HepG2 (cell line): ENCODE results near the gene NAE1. TPM values are rescaled to one million over a fixed set of nuclear protein-coding genes. Genes with fewer than 3 reads are reported as not detected.
A peak's percentile ranks its signal among the peaks of the same experiment; 100 is the strongest.

Source experiments
- ATF6 ChIP-seq: sonication (generic); formaldehyde crosslinking; conservative IDR thresholded peaks from 2 replicates; pipeline ENCODE4 v1.4.0; 2020; ENCODE audit warnings: missing genetic modification reagents
- EEA1 ChIP-seq: sonication (generic); formaldehyde crosslinking; IDR thresholded peaks from 2 replicates; pipeline ENCODE4 v1.5.1; 2020; ENCODE audit warnings: mild to moderate bottlenecking, missing genetic modification reagents, borderline replicate concordance
- FOXC1 ChIP-seq: sonication (generic); formaldehyde crosslinking; IDR thresholded peaks from 2 replicates; pipeline ENCODE4 v1.8.0; 2022; ENCODE audit warnings: mild to moderate bottlenecking, missing genetic modification reagents, borderline replicate concordance
- KDM5A ChIP-seq: fragments of 200-600 bp; sonication (generic); IDR thresholded peaks from 2 replicates; pipeline ENCODE4 v1.7.0; 2018; ENCODE audit warnings: antibody characterized with exemption, mild to moderate bottlenecking, low read length, borderline replicate concordance
- KLF13 ChIP-seq: sonication (generic); formaldehyde crosslinking; IDR thresholded peaks from 2 replicates; pipeline ENCODE4 v1.4.0; 2020; ENCODE audit warnings: mild to moderate bottlenecking, missing genetic modification reagents
- PHF20 ChIP-seq: sonication (generic); formaldehyde crosslinking; IDR thresholded peaks from 2 replicates; pipeline ENCODE4 v1.5.0; 2020; ENCODE audit warnings: mild to moderate bottlenecking, missing genetic modification reagents
- PHF5A ChIP-seq: IDR thresholded peaks from one replicate; pipeline ENCODE4 v1.6.1; 2018; ENCODE audit warnings: low read depth, missing genetic modification reagents; ENCODE audit not compliant: unreplicated experiment
- RERE ChIP-seq: IDR thresholded peaks from 2 replicates; pipeline ENCODE4 v1.6.1; 2016; ENCODE audit warnings: low read depth, missing genetic modification reagents, missing compliant biosample characterization
- SRSF4 ChIP-seq: fragments of 200-400 bp; formaldehyde crosslinking; IDR thresholded peaks from one replicate; pipeline ENCODE4 v1.6.1; 2018; ENCODE audit warnings: mild to moderate bottlenecking, low read depth, low read length, moderate library complexity; ENCODE audit not compliant: poor library complexity, severe bottlenecking
- SUZ12 ChIP-seq: fragments of 150-350 bp; IDR thresholded peaks from 2 replicates; pipeline ENCODE4 v1.6.1; 2014; ENCODE audit warnings: low read depth, low read length
- TAF15 ChIP-seq: fragments of 200-400 bp; formaldehyde crosslinking; IDR thresholded peaks from one replicate; pipeline ENCODE4 v1.6.1; 2018; ENCODE audit warnings: mild to moderate bottlenecking, low read depth, low read length; ENCODE audit not compliant: poor library complexity, severe bottlenecking
- ZBTB3 ChIP-seq: sonication (generic); formaldehyde crosslinking; IDR thresholded peaks from 2 replicates; pipeline ENCODE4 v1.4.0; 2020; ENCODE audit warnings: low read depth, mild to moderate bottlenecking, moderate library complexity, missing genetic modification reagents, borderline replicate concordance
- ZBTB7B ChIP-seq: sonication (generic); formaldehyde crosslinking; IDR thresholded peaks from 2 replicates; pipeline ENCODE4 v1.4.0; 2020; ENCODE audit warnings: missing genetic modification reagents
- ZFP36 ChIP-seq: fragments of 150-350 bp; IDR thresholded peaks from 2 replicates; pipeline ENCODE4 v1.6.1; 2018; ENCODE audit warnings: borderline replicate concordance, low read length, low read depth; ENCODE audit not compliant: partially characterized antibody
- ZFP62 ChIP-seq: sonication (generic); formaldehyde crosslinking; IDR thresholded peaks from 2 replicates; pipeline ENCODE4 v1.4.0; 2020; ENCODE audit warnings: missing genetic modification reagents
- ZNF18 ChIP-seq: sonication (generic); formaldehyde crosslinking; IDR thresholded peaks from 2 replicates; pipeline ENCODE4 v1.8.0; 2022; ENCODE audit warnings: mild to moderate bottlenecking, missing genetic modification reagents; ENCODE audit not compliant: insufficient replicate concordance
- ZNF501 ChIP-seq: sonication (generic); formaldehyde crosslinking; IDR thresholded peaks from 2 replicates; pipeline ENCODE4 v1.5.1; 2020; ENCODE audit warnings: mild to moderate bottlenecking, moderate library complexity, missing genetic modification reagents
- ZNF639 ChIP-seq: conservative IDR thresholded peaks from 2 replicates; pipeline ENCODE4 v1.6.1; 2018; ENCODE audit warnings: missing genetic modification reagents
- polyA plus RNA-seq, 8 experiments: library from polyadenylated mRNA; depleted of rRNA in 3 of 8; stranded (reverse) in 7 of 8; unstranded in 1 of 8; fragments of >200 nt; fragmentation: Illumina TruSeq in 4 of 8; extraction: Trizol in 4 of 8; gene quantifications; 2 replicates each; pipeline versions ENCODE4 v1.2.1 to v1.2.3, GENCODE V29; 2011 to 2016; ENCODE audit warnings: low read depth in 4 of 8, missing spikeins in 1 of 8, mixed read lengths in 1 of 8; ENCODE audit not compliant: insufficient read depth in 1 of 8
- total RNA-seq, 5 experiments: library from RNA; depleted of rRNA; stranded (reverse); fragments of >200 nt; fragmentation: Illumina TruSeq; extraction: Trizol; gene quantifications; 2 replicates each; pipeline ENCODE4 v1.2.3, GENCODE V29; 2016; ENCODE audit warnings: low read depth in 1 of 5

NAE1 gene
- total and polyA plus RNA-seq, 2 of the 13 experiments (the other 11 are each of a cell fraction or from before 2014, with no cell fraction given), result 95.7 to 206 TPM

GRCh38 chr16:66872943-66873684 is 42.3 kb upstream of the NAE1 start (continued):
- no peak for TF ChIP-seq RERE (CRISPR knock-in tag)
- no peak for TF ChIP-seq ZFP62 (CRISPR knock-in tag)
- TF ChIP-seq KDM5A, result no peak
- no peak for TF ChIP-seq SRSF4
- peak; percentile 70 for TF ChIP-seq PHF5A
- TF ChIP-seq ZNF639 (CRISPR knock-in tag), result 0 out of 2 replicates have a peak, but pooled peaks have one; percentile 35
- no peak for TF ChIP-seq ZNF18
- TF ChIP-seq TAF15, result no peak
- no peak; the same call in 1 of the 2 replicates for TF ChIP-seq FOXC1 (CRISPR knock-in tag)
- no peak for TF ChIP-seq ZBTB7B (CRISPR knock-in tag)
- no peak for TF ChIP-seq KLF13
- TF ChIP-seq PHF20, result no peak
- TF ChIP-seq ZBTB3 (CRISPR knock-in tag), result no peak
- TF ChIP-seq ATF6 (CRISPR knock-in tag), result no peak
- TF ChIP-seq SUZ12, result no peak
- no peak for TF ChIP-seq ZFP36
- 0 out of 2 replicates have a peak, but pooled peaks have one; percentile 43 for TF ChIP-seq ZNF501
- no peak for TF ChIP-seq EEA1 (CRISPR knock-in tag)
